Psoas muscle (tissue), 8 donors: Measurements from ENCODE around the gene ABCG8. TPM values are rescaled to one million over a fixed set of nuclear protein-coding genes. Genes with fewer than 3 reads are reported as not detected.
"Not testable (repeated sequence)": the region's sequence is repeated elsewhere in the genome, so short reads cannot be mapped to it uniquely, and the experiment has no call there.

Experiments
- ATAC-seq, 4 donors: fragments of 200-7000 bp; cut with Tn5 transposase; one replicate each; pipeline ENCODE4 v1.9.1; 2020; ENCODE audit warnings: moderate library complexity in 3 of 4, mild to moderate bottlenecking in 2 of 4
- DNase-seq, 2 donors: peaks; one replicate each; pipeline ENCODE4 v3.0.0-alpha.2; 2020
- H3K27ac ChIP-seq: fragments of 200-600 bp; one replicate; pipeline ENCODE4 v1.8.0; 2022
- H3K27me3 ChIP-seq, 3 donors: fragments of 200-600 bp in 1 of 3; one replicate each; pipeline versions ENCODE4 v1.6.1 to v1.8.0; 2013 to 2022; ENCODE audit warnings: low read length in 2 of 3, mild to moderate bottlenecking in 2 of 3, moderate library complexity in 1 of 3; ENCODE audit not compliant: insufficient read depth in 3 of 3
- H3K36me3 ChIP-seq, 2 donors: fragments of 200-600 bp in 1 of 2; one replicate each; pipeline versions ENCODE4 v1.6.1 to v1.8.0; 2013 to 2022; ENCODE audit warnings: low read depth in 1 of 2, mild to moderate bottlenecking in 1 of 2, moderate library complexity in 1 of 2; ENCODE audit not compliant: insufficient read depth in 1 of 2
- H3K4me1 ChIP-seq: fragments of 200-600 bp; one replicate; pipeline ENCODE4 v1.8.0; 2022
- H3K4me3 ChIP-seq: fragments of 200-600 bp; one replicate; pipeline ENCODE4 v1.8.0; 2022; ENCODE audit warnings: mild to moderate bottlenecking
- H3K9me3 ChIP-seq: fragments of 200-600 bp; one replicate; pipeline ENCODE4 v1.8.0; 2022
- WGBS, 3 donors: extraction: QIAGEN DNeasy Blood & Tissue Kit; methylation state at CpG; one replicate each; pipeline versions ENCODE4 v1.1.6 to v1.1.7; 2013; 5-methylcytosine and 5-hydroxymethylcytosine counted together
- intact Hi-C, 2 donors: fragments of 100-400 bp; cut with DNase I; formaldehyde crosslinking; loops; one replicate each; pipeline versions ENCODE4 v1.11.0 to v1.14.2; 2022
- polyA plus RNA-seq, 3 donors: library from polyadenylated mRNA; stranded (reverse); fragments of 200-250 nt; gene quantifications; one replicate each; pipeline ENCODE4 v1.2.3, GENCODE V29; 2013
- total RNA-seq, 4 donors: library from RNA; stranded (reverse); fragmentation: NEBNext Ultra II Directional in 2 of 4; extraction: Animal tissue kit (Norgen Biotek cat#: 25700) in 2 of 4; gene quantifications; one replicate each; pipeline versions ENCODE4 v1.2.1 to v1.2.4, GENCODE V29; 2021 to 2023
- TF ChIP-seq, protein P1 (sequence below): fragments of 200-600 bp; IDR thresholded peaks from one replicate; pipeline ENCODE4 v1.8.0; 2022; ENCODE audit warnings: antibody characterized with exemption
- donor health status: healthy with polysubstance abuse.
- donor health status: DM: no; HTN: no; CAD: no; lungs with moderate emphysema.
- donor health status: Bipolar disorder and iron deficiency.
- donor health status: healthy.
- donor health status: DM: yes; HTN: yes; CAD: no.
- donor health status: DM: no; HTN: no; CAD: no.
- donor health status: DM: no; HTN: no; CAD: no.
- donor health status: DM: yes; HTN: yes; CAD: no.

The ABCG8 gene
- total and polyA plus RNA-seq, 7 donors = 0.05 TPM; not detected in 6

DNA sequence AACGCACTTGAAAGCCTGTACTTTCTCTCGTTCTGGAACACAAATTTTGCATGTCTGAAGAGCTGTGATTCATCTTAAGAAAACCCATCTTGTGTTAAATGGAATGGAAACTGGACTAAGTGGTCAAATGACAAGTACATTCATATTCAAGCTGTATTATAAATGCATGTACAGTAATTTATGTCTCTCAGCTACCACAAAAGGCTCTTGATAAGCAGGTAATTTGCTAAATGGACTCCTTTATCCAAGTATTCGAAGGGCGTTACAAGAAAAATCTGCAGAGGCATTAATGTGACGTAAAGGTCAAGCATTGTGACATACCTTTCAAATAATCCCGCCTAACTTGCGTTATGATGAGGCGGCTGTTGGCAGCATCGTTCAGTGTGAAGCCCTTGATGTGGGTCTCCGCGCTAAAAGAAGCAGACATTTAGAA is 66.6 kb downstream of the ABCG8 start:
- ATAC-seq (no peak), DNase-seq (no peak)
- no peak overlapping the region for H3K27ac ChIP-seq
- no peaks in the 10 kb centered on the region for H3K9me3 ChIP-seq
- H3K36me3 ChIP-seq = peaks cover 5 to 81% of the 10 kb centered on the region in 2 donors
- 92 to 95% (median 93%) methylated on average over 11 of the region's 11 CpGs for WGBS, 3 donors
- no peak overlapping the region for H3K4me3 ChIP-seq
- H3K4me1 ChIP-seq = no peaks in the 10 kb centered on the region
- TF ChIP-seq, protein P1, sequence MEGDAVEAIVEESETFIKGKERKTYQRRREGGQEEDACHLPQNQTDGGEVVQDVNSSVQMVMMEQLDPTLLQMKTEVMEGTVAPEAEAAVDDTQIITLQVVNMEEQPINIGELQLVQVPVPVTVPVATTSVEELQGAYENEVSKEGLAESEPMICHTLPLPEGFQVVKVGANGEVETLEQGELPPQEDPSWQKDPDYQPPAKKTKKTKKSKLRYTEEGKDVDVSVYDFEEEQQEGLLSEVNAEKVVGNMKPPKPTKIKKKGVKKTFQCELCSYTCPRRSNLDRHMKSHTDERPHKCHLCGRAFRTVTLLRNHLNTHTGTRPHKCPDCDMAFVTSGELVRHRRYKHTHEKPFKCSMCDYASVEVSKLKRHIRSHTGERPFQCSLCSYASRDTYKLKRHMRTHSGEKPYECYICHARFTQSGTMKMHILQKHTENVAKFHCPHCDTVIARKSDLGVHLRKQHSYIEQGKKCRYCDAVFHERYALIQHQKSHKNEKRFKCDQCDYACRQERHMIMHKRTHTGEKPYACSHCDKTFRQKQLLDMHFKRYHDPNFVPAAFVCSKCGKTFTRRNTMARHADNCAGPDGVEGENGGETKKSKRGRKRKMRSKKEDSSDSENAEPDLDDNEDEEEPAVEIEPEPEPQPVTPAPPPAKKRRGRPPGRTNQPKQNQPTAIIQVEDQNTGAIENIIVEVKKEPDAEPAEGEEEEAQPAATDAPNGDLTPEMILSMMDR = no peak
- intact Hi-C loops = loop anchor here in 1 of 2 donors (10.0 kb wide), 1 partner anchor 49 kb away; no protein-coding TSS in a partner anchor
- H3K27me3 ChIP-seq = no peaks in the 10 kb centered on the region

- TF ChIP-seq, protein P1 = no peak
- ATAC-seq (no peak), DNase-seq (no peak)
- H3K36me3 ChIP-seq = peaks cover 5 to 81% of the 10 kb centered on the region in 2 donors
- H3K4me3 ChIP-seq = no peak overlapping the region
- no peaks in the 10 kb centered on the region for H3K4me1 ChIP-seq
- H3K9me3 ChIP-seq = no peaks in the 10 kb centered on the region
- no peaks in the 10 kb centered on the region for H3K27me3 ChIP-seq
- H3K27ac ChIP-seq = no peak overlapping the region
- 87 to 89% (median 87%) methylated on average over 5 of the region's 5 CpGs for WGBS, 3 donors
- intact Hi-C loops = loop anchor here in 1 of 2 donors (10.0 kb wide), 1 partner anchor 49 kb away; no protein-coding TSS in a partner anchor
These were observed 67.1 kb downstream of the ABCG8 start for GRCh38 chr2:43905871-43906270.

GRCh38 chr2:43906448-43907109 is 67.8 kb downstream of the ABCG8 start:
- Histone ChIP-seq H3K4me3 (no peak overlapping the region), H3K27ac (no peak overlapping the region), H3K9me3 (no peaks in the 10 kb centered on the region), H3K36me3 (peaks cover 5 to 81% of the 10 kb centered on the region in 2 donors), H3K27me3 (no peaks in the 10 kb centered on the region), H3K4me1 (no peaks in the 10 kb centered on the region)
- intact Hi-C loops = loop anchor here in 1 of 2 donors (10.0 kb wide), 1 partner anchor 48 kb away; no protein-coding TSS in a partner anchor
- DNase-seq = no peak
- ATAC-seq = no peak
- TF ChIP-seq, protein P1 = no peak
- 89 to 94% (median 90%) methylated on average over 6 of the region's 6 CpGs for WGBS, 3 donors

DNA sequence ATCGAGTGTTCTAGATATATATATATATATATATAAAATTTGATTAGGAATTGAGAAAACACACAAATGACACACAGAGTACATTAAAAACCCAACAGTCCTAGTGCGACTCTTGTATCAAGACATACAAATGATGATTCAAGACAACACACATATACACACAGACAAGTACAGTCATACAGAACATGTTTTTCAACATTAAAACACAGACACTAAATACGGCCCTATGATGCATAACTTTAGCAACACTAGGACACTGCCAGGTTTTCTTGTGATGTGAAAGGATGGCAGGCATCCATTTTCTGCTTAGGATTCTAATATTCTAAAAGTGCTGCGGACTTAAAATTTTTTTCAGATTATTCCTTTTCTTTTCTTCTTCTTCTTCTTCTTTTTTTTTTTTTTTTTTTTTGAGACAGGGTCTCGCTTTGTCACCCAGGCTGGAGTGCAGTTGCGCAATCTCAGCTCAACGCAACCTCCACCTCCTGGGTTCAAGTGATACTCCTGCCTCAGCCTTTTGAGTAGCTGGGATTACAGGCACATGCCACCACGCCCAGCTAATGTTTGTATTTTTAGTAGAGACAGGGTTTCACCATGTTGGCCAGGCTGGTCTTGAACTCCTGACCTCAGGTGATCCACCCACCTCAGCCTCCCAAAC is 72.5 kb downstream of the ABCG8 start:
- H3K4me1 ChIP-seq = not testable (repeated sequence)

DNA sequence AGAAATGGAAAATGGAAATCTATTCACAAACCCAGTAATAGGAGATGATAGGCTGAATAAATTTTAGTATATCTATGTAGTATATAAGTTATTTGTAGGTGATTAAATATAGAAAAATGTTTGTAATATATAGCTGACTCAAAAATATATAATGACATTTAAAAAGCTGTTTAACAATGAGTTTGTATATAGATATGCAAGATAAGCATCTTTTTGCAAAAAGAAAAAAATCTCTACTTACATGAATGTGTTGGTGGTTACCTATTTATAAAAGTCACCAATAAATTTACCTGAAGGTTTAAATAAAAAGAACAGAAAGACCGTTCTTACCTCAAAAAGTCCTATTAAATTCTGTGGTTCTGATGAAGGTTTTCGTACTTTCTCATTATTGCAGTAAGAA is 85.7 kb downstream of the ABCG8 start:
- H3K27ac ChIP-seq = no peak overlapping the region
- H3K9me3 ChIP-seq = no peaks in the 10 kb centered on the region
- ATAC-seq = no peak
- intact Hi-C loops = no loop called here
- TF ChIP-seq, protein P1 = no peak
- no peak for DNase-seq
- no peaks in the 10 kb centered on the region for H3K27me3 ChIP-seq
- no peak overlapping the region for H3K4me3 ChIP-seq
- WGBS, 3 donors = 96 to 99% (median 96%) methylated on average over 2 of the region's 2 CpGs
- no peaks in the 10 kb centered on the region for H3K4me1 ChIP-seq
- H3K36me3 ChIP-seq = peaks cover 5 to 96% of the 10 kb centered on the region in 2 donors

More for the DNA sequence above, 72.5 kb downstream of the ABCG8 start:
- not testable (repeated sequence) for H3K9me3 ChIP-seq, H3K27me3 ChIP-seq, H3K27ac ChIP-seq, DNase-seq, H3K4me3 ChIP-seq
- H3K36me3 ChIP-seq = peaks cover 6 to 81% of the 10 kb centered on the region in 2 donors
- intact Hi-C loops = loop anchor here in 1 of 2 donors (10.0 kb wide), 1 partner anchor 54 kb away; no protein-coding TSS in a partner anchor
- 84 to 94% (median 86%) methylated on average over 8 of the region's 8 CpGs for WGBS, 3 donors
- ATAC-seq = peak in 2 of 4 donors; percentile 73 to 77
